NCI-H1694 (cell line): ENCODE measurements around the gene HDHD2.

ENCODE experiments used
- DNase-seq: peaks from one replicate; lab custom pipeline; 2025; lab: John Stamatoyannopoulos, UW

Gene HDHD2

GRCh38 chr18:47146206-47146605 lies 4.1 kb downstream of the HDHD2 start:
- no peak for DNase-seq

DNA sequence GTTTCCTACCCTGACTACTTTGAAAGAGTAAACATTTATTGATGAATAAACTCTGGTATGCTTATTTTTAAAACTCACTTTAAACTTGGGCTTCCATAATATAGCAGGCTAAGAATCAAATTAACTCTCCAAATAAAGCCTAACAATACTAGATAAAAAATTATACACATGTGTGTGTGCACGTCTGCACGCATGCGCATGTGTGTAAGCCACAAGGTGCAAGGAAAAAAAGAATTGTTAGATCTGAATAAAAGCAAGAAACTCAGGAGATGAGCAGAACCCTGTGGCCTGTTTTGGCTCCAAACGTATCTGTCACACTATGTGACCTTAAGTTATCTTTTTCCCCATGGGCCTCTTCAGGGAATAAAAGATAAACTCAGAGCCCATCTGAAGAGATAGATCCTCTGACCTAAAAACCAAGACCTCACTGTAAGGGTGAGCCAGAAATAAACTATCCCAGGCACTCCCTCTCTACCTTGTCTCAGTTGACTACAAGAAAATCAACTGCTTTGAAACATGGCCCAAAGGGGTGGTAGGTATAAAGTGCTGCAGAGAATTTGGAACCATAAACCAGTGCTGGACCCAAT lies 6.3 kb downstream of the HDHD2 start:
- DNase-seq: no peak

- DNase-seq: no peak
These were observed 7.1 kb downstream of the HDHD2 start for GRCh38 chr18:47143153-47143552.

- no peak for DNase-seq
These were observed 9.0 kb downstream of the HDHD2 start for GRCh38 chr18:47141289-47141688.

GRCh38 chr18:47121146-47121545 lies 29.2 kb downstream of the HDHD2 start:
- no peak for DNase-seq

DNA sequence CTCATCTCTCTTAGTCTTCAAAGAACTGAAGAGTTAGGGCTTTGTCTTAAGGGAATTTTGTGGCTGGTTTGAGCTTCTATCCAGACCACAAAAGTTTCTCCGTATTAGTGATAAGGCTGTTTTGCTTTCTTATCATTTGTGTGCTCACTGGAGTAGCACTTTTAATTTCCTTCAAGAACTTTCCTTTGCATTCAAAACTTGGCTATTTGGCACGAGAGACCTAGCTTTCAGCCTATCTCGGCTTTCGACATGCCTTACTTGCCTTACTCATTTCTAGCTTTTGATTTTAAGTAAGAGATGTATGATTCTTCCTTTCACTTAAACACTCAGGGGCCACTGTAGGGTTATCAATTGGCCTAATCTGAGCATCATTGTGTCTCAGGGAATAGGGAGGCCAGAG lies 29.9 kb downstream of the HDHD2 start:
- no peak for DNase-seq

DNA sequence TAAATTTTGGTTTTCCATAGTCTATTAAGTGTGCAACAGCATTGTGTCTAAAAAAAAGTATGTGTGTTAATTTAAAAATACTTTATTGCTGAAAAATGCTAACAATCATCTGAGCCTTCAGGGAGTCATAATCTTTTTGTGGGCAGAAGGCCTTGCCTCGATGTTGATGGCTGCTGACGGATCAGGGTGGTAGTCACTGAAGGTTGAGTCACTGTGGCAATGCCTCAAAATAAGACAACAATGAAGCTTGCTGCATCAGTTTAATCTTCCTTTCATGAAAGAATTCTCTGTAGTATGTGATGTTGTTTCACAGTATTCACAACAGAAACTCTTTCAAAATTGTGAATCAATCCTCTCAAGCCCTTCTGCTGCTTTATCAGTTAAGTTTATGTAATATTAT lies 31.3 kb downstream of the HDHD2 start:
- DNase-seq: no peak

- DNase-seq: no peak
These were observed 35.1 kb downstream of the HDHD2 start for GRCh38 chr18:47115205-47115604.

- DNase-seq: no peak
These were observed 36.3 kb downstream of the HDHD2 start for GRCh38 chr18:47113796-47114540.

DNA sequence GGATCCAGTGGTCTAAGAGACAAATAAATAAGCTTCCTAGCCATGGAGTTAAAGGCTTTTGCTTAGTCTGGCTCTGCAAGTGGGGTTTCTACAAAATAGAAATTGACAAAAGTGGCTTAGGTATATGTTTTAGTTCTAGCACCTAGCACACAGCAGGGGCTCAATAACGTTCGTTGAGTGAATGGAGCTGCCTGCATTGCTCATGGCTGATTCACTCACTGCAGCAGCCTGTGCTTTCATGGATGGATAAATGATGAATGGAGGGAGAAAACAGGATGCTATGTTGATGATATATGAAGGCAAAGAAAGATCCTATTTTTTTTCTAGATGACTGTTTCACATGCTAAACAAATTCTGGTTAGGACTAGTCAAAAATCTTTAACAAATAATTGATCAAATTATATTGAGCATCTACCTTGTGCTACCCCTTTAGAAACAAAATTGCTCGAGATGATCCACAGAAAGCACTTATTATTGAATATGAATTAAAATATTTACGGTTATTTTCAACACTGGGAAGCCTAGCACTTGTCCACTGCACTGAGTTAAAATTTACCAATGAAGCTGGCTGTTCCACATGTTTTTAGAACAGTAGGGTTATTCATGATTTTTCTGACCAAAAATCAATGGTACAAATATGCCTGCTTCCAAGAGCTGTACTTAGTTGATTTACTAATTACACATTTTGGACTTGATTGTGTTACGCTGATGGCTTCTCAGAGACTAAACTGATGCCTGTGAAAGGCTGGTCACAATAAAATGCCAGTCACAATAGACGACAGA lies 39.6 kb downstream of the HDHD2 start:
- no peak for DNase-seq

- DNase-seq: no peak
These were observed 40.6 kb downstream of the HDHD2 start for GRCh38 chr18:47109720-47110119.

DNA sequence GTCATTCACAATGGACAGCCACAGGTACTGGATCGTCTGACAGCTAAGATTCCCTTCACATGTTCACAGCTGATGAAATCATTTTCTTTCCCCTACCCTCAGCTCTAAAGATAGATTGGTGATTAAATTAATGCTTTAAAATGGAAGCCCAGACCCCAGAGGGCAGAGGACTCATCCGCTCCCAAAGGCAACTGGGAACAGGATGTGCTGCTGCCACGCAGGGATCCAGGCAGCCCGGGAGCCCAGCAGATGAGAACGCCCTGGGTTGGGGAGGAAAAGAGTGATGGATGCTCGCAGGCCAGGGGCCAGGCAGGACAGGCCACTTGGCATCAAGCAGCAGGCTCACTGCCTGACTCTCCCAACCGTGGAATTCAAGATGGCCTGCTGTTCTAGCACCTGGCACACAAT lies 41.3 kb downstream of the HDHD2 start:
- no peak for DNase-seq

- no peak for DNase-seq
These were observed 41.9 kb downstream of the HDHD2 start for GRCh38 chr18:47108373-47108772.

DNA sequence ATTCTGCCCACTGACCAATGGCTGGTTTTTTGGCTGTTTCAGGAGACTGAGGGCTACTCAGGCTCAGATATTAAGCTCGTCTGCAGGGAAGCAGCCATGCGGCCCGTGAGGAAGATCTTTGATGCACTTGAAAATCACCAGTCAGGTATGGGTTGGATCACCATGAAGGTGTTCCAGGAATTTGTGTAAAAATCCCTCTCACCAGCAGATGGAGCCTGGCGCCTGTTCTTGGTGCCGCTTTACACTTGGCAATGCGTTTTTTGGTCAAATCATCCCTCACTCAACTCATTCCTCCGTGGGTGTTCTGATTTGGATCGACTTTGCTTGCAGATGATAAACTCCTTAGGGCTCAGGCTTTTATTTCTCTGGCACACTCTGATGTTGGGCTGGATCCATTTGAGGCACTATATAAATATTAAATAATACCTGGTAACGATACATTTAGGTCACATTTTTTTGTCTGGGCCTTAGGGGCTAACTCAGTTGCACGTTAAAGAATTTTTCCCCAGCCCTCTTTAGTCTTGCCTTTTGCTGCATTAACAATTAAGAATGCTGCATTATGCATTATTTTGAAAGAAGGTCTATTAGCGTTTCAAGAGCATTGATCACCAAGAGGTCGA lies 50.0 kb downstream of the HDHD2 start:
- peak; percentile 30 for DNase-seq

- no peak for DNase-seq
These were observed 54.5 kb downstream of the HDHD2 start for GRCh38 chr18:47095810-47096209.

DNA sequence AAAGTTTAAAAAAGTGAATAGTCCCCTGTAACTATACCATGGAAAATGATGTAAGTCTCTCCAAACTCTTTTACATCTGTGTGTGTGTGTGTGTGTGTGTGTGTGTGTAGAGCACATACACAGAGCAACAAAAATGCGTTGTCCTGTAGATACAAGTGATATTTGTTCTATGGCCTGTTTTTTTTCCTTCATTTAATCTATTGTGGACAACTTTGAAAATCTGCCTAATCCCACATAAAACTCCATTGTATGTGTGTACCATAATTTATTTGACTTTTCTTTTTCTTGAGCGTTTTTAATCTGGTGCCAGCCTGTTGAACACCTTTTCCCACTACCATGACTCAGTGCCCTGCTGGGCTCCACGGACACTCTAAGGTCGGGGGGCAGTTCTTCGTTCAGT lies 62.6 kb downstream of the HDHD2 start:
- no peak for DNase-seq

- no peak for DNase-seq
These were observed 68.7 kb downstream of the HDHD2 start for GRCh38 chr18:47081578-47081977.

DNA sequence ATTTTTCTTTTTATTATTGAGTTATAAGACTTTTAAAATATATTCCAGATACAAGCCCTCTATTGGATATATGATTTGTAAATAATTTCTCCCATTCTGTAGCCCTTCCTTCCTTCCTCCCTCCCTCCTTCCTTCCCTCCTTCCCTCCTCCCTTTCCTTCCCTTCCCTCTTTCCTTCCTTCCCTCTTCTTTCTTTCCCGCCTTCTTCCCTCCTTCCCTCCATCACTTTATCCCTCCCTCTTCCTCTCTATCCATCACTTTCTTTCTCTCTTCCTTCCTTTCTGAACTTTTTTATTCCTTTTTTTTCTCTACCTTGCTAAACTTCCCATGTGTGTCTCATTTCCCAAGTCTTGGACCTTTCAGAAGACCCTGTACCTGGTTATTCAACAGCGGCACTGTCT lies 69.4 kb downstream of the HDHD2 start:
- no peak for DNase-seq

DNA sequence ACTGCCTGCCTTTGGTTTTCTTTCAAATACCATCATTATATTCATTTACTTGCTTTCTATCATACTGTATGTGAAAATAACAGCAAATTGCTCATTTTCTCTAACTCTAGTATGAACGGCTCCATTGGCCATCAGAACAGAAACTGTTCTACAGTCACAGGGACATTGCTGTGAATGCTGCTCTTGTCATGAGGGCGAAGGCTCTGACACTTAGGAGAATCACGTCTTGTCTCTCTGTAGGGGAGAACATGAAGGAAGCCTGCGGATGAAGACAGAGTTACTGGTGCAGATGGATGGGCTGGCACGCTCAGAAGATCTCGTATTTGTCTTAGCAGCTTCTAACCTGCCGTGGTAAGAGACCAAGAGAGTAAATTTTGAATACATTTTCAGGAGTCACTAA lies 73.2 kb downstream of the HDHD2 start:
- DNase-seq: no peak

DNA sequence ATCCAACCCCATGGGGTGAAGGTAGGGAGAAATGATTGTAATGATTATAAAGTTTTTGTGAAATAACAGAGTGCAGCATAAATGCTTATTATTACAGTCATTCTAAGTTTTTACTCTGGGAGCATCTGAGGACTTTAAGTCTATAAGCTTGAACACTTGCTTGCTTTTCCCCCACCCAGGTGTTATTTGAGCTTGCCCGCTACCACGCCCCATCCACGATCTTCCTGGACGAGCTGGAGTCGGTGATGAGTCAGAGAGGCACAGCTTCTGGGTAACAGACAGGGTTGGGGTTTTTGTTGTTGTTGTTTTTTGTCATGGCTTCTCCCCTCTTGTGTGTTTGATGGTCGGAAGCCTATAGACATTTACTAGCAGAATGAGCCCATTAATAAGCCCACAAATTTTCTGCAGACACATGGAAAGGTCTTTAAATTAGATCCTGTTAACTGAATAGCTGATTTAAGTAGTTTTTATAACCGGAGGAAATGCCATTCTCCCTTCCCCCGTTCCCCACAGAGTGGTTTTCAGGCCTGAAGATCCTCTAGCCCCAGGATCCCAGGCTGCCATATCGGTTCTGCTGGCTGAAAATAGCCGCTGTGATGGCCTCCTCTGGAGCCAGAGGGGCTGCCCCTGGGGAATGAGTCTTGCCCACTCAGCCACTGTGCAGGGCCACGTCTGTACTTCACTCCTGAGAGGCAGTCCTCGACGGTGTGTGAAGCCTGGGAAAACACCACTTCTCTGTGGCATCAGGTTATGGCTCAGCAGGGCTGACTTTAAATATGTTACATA lies 75.0 kb downstream of the HDHD2 start:
- no peak for DNase-seq

- DNase-seq: no peak
These were observed 82.7 kb downstream of the HDHD2 start for GRCh38 chr18:47067648-47068047.

DNA sequence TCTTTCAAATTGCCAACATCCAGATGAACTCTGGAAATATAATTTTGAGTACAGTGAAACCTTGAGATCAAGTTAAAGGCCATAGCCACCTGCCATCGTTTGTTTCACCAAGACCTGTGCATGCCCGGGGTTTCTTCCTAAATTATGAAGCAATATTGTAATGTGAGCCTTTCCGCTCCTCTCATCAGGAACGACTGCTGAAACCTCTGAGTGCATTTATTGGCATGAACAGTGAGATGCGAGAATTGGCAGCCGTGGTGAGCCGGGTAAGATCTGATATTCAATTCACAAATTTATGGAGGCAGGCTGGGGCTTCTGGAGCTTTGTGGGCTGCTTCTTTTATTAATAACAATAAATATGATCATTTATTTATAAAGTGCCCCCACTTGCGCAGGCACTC lies 87.2 kb downstream of the HDHD2 start:
- no peak for DNase-seq
